Measurements from ENCODE around the gene MT1F. TPM values are rescaled to one million over a fixed set of nuclear protein-coding genes. Genes with fewer than 3 reads are reported as not detected.
A peak's percentile ranks its signal among the peaks of the same experiment; 100 is the strongest.

MT1F gene
- total and polyA plus RNA-seq, 9 of the 15 experiments (the other 6 are each of a cell fraction or from before 2014, with no cell fraction given) = 0.18 to 0.68 (median 0.29) TPM; not detected in 5

GRCh38 chr16:56681939-56682702 lies 24.4 kb downstream of the MT1F start, which contains the start of gene MT1X:
Gene MT1X, plus strand, starts transcription at chr16:56682470. Its CDS starts 71 bp downstream, at chr16:56682541.
- DNase-seq (ENCODE audit: extremely low read depth in 1 of 4, low spot score in 3 of 4) (peak; percentile 84 to 92 (median 88)), FAIRE-seq (peak; percentile 74), ATAC-seq (peak; percentile 100)
- H3K79me2 ChIP-seq (ENCODE audit: control insufficient read depth, insufficient read depth, low read length) = no peaks in the 10 kb centered on the region
- H3K36me3 ChIP-seq (ENCODE audit: control insufficient read depth, insufficient read depth, low read length) = no peaks in the 10 kb centered on the region
- WGBS (ENCODE audit: insufficient coverage, low coverage, missing lambda C conversion rate) = 4% methylated on average over 41 of the region's 49 CpGs
- H3K9me1 ChIP-seq (ENCODE audit: control insufficient read depth, insufficient read depth, low read length) = no peaks in the 10 kb centered on the region
- peak within 1 kb of the TSS; percentile 94 for H3K4me2 ChIP-seq (ENCODE audit: insufficient read depth, low read length)
- peaks cover under 1% of the 10 kb centered on the region; the same call in 1 of the 2 replicates for H4K20me1 ChIP-seq (replicated peaks; ENCODE audit: control insufficient read depth, insufficient read depth, low read length)
- H3K27me3 ChIP-seq (ENCODE audit: control insufficient read depth in 2 of 2, insufficient read depth in 2 of 2, low read length in 2 of 2) = peaks cover 3 to 39% of the 10 kb centered on the region in 2 experiments
- H3K9me3 ChIP-seq (replicated peaks; ENCODE audit: control insufficient read depth, insufficient read depth, low read depth, low read length) = no peaks in the 10 kb centered on the region
- no peak within 1 kb of the TSS; the same call in 2 of the 3 replicates for H3K27ac ChIP-seq (ENCODE audit: extremely low read depth, low read depth, low read length)
- peaks cover 6 to 12% of the 10 kb centered on the region in 2 experiments; a peak in 3 of 5 replicates for H3K4me1 ChIP-seq (replicated peaks in 1 of 2; ENCODE audit: control insufficient read depth in 2 of 2, insufficient read depth in 2 of 2, low read length in 2 of 2)
- ChIA-PET POLR2A (interaction anchor here (1.2 kb wide), 1 partner anchor 28 kb away, joined by 4 read pairs; no protein-coding TSS in a partner anchor), CTCF (ENCODE audit: low intra/inter-chr PET ratio) (no interaction called here)
- in situ Hi-C loops (cut with MboI) = no loop called here
- intact Hi-C loops (cut with micrococcal nuclease) = no loop called here
- peak within 1 kb of the TSS; percentile 75 to 85 for H3K9ac ChIP-seq (ENCODE audit: insufficient read depth in 1 of 2, low read depth in 2 of 2, low read length in 2 of 2)
- H2AFZ ChIP-seq (ENCODE audit: low read depth, low read length) = peak within 1 kb of the TSS; percentile 98
- H3K4me3 ChIP-seq = peak within 1 kb of the TSS; percentile 46
- BruUV-seq (replicated peaks) = no TSS peak
- peak; percentile 58 for TF ChIP-seq SAP30 (IDR thresholded peaks at IDR 0.05; ENCODE audit: borderline replicate concordance, insufficient read depth, low read depth, low read length, poor library complexity, severe bottlenecking)
- no peak for TF ChIP-seq GABPB2 (CRISPR knock-in tag; conservative IDR thresholded peaks at IDR 0.05)
- TF ChIP-seq TFAP4 (CRISPR knock-in tag; IDR thresholded peaks at IDR 0.05; ENCODE audit: borderline replicate concordance) = peak; percentile 50; the same call in 1 of the 2 replicates
- peak; percentile 54; the same call in 1 of the 2 replicates for TF ChIP-seq CXXC5 (CRISPR knock-in tag; IDR thresholded peaks at IDR 0.05)
- no peak for TF ChIP-seq ESRRB (CRISPR knock-in tag; IDR thresholded peaks at IDR 0.05; ENCODE audit: borderline replicate concordance)
- no peak for TF ChIP-seq E2F4 (CRISPR knock-in tag; IDR thresholded peaks at IDR 0.05; ENCODE audit: low read depth)
- no peak for TF ChIP-seq SETDB1 (IDR thresholded peaks at IDR 0.05; ENCODE audit: low read length)
- TF ChIP-seq CGGBP1 (CRISPR knock-in tag; IDR thresholded peaks at IDR 0.05) = no peak
- TF ChIP-seq XRCC4 (IDR thresholded peaks at IDR 0.05; ENCODE audit: extremely low read depth, insufficient read depth, insufficient read length) = no peak
- no peak for TF ChIP-seq SRSF7 (optimal IDR thresholded peaks at IDR 0.05; ENCODE audit: low read depth, low read length)
- no peak for TF ChIP-seq ZBTB43 (CRISPR knock-in tag; IDR thresholded peaks at IDR 0.05)
- TF ChIP-seq DMBX1 (CRISPR knock-in tag; IDR thresholded peaks at IDR 0.05; ENCODE audit: borderline replicate concordance) = no peak
- peak; percentile 16; the same call in 1 of the 2 replicates for TF ChIP-seq C11orf30 (IDR thresholded peaks at IDR 0.05; ENCODE audit: low read depth)
- peak; percentile 69; the same call in 1 of the 2 replicates for TF ChIP-seq GTF2A2 (tag; IDR thresholded peaks at IDR 0.05)
- TF ChIP-seq OTX1 (CRISPR knock-in tag; IDR thresholded peaks at IDR 0.05) = no peak
- TF ChIP-seq ZNF699 (CRISPR knock-in tag; IDR thresholded peaks at IDR 0.05; ENCODE audit: insufficient replicate concordance) = no peak
- TF ChIP-seq SP1 (CRISPR knock-in tag; IDR thresholded peaks at IDR 0.05) = no peak
